GM12864 (cell line): ENCODE results near the gene RCC2.

Source experiments
- DNase-seq: peaks from one replicate; pipeline ENCODE4 v3.0.0-alpha.2; 2011; ENCODE audit warnings: low read depth
- H3K4me3 ChIP-seq: 2 replicates; pipeline ENCODE4 v1.5.1; 2011; ENCODE audit warnings: mild to moderate bottlenecking, low read depth, low read length, control low read depth
- TF ChIP-seq, protein P1 (sequence below): IDR thresholded peaks from 2 replicates; pipeline ENCODE4 v1.5.1; 2011; ENCODE audit warnings: low read depth, mild to moderate bottlenecking, moderate library complexity, low read length, control low read depth, inconsistent platforms; ENCODE audit errors: missing control alignments

RCC2 gene

DNA sequence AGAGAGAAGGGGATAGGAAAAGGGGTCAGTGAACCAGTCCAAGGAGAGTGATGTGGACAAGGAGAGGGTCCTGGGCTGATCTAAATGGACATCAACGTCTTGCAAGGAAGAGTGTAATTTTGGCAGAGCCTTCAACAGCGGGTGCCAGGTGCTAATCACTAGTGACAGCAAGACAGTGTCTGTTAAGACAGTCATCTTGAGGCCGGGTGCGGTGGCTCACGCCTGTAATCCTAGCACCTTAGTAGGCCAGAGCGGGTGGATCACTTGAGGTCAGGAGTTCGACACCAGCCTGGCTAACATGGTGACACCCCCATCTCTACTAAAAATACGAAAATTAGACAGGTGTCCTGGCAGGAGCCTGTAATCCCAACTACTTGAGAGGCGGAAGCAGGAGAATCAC is 79.7 kb downstream of the RCC2 start:
- TF ChIP-seq, protein P1, sequence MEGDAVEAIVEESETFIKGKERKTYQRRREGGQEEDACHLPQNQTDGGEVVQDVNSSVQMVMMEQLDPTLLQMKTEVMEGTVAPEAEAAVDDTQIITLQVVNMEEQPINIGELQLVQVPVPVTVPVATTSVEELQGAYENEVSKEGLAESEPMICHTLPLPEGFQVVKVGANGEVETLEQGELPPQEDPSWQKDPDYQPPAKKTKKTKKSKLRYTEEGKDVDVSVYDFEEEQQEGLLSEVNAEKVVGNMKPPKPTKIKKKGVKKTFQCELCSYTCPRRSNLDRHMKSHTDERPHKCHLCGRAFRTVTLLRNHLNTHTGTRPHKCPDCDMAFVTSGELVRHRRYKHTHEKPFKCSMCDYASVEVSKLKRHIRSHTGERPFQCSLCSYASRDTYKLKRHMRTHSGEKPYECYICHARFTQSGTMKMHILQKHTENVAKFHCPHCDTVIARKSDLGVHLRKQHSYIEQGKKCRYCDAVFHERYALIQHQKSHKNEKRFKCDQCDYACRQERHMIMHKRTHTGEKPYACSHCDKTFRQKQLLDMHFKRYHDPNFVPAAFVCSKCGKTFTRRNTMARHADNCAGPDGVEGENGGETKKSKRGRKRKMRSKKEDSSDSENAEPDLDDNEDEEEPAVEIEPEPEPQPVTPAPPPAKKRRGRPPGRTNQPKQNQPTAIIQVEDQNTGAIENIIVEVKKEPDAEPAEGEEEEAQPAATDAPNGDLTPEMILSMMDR: no peak
- no peak overlapping the region for H3K4me3 ChIP-seq
- DNase-seq: no peak

DNA sequence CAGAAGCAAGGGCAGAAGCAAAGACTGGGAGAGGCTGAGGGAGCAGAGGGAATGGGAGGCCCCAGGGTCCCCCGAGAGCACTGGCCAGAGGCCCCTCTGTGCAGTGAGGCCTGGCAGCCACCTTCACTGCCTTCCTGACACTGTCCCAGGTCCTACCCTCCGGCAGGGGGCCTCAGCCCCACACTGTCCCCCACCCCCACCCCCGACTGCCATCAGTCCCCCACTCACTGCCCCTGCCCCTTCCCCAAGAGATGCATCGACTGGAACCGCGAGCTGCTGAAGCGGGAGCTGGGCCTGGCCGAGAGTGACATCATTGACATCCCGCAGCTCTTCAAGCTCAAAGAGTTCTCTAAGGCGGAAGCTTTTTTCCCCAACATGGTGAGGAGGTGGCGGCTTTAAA is 80.4 kb downstream of the RCC2 start:
- TF ChIP-seq, protein P1: no peak
- H3K4me3 ChIP-seq: no peak overlapping the region
- no peak for DNase-seq

DNA sequence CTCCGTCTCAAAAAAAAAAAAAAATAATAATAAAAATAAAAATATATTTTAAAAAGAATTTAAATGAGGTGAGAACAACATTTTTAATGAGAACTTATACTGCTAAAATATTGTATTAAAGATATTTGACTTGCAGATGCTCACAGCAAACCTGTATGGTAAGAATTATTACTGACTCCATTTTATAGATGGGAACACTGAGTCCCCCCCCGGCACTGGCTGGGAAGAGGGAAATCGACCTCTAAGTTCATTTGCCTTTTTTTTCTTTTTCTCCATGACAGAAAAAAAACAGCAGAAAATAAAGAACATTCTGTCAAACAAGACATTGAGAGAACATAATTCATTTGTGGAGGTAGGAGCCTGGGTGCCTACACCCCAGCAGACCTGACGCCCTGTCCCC is 80.9 kb downstream of the RCC2 start:
- no peak for DNase-seq
- no peak overlapping the region for H3K4me3 ChIP-seq
- TF ChIP-seq, protein P1: no peak
